CD14-positive monocyte (primary cell): Measurements from ENCODE around the gene HMOX1. TPM values are rescaled to one million over a fixed set of nuclear protein-coding genes. Genes with fewer than 3 reads are reported as not detected.

ENCODE experiments used
- DNase-seq, 3 donors: peaks; one replicate each; pipeline ENCODE4 v3.0.0-alpha.2; 2011 to 2022
- H2AFZ ChIP-seq: 2 replicates; pipeline ENCODE4 v1.6.0; 2012; ENCODE audit warnings: mild to moderate bottlenecking, low read depth, low read length, inconsistent platforms; ENCODE audit not compliant: insufficient read depth, poor library complexity, severe bottlenecking
- H3K27ac ChIP-seq, 2 donors: 1 replicate in 1 of 2; 2 replicates in 1 of 2; pipeline ENCODE4 v1.5.1; 2012 to 2013; ENCODE audit warnings: low read length in 2 of 2, control low read depth in 1 of 2, inconsistent platforms in 1 of 2, low read depth in 1 of 2, mild to moderate bottlenecking in 1 of 2
- H3K27me3 ChIP-seq, 2 donors: one replicate each; pipeline versions ENCODE4 v1.6.0 to v1.6.1; 2011 to 2013; ENCODE audit warnings: low read length in 2 of 2; ENCODE audit not compliant: control insufficient read depth in 2 of 2, insufficient read depth in 2 of 2
- H3K36me3 ChIP-seq, 2 donors: replicated peaks in 1 of 2; 1 replicate in 1 of 2; 2 replicates in 1 of 2; pipeline versions ENCODE4 v1.5.1 to v1.6.1; 2012 to 2013; ENCODE audit warnings: low read length in 2 of 2, control low read depth in 1 of 2, inconsistent platforms in 1 of 2, mild to moderate bottlenecking in 1 of 2; ENCODE audit not compliant: insufficient read depth in 2 of 2, control insufficient read depth in 1 of 2
- H3K4me1 ChIP-seq, 2 donors: 1 replicate in 1 of 2; 2 replicates in 1 of 2; pipeline versions ENCODE4 v1.5.1 to v1.6.1; 2012 to 2013; ENCODE audit warnings: low read length in 2 of 2, control low read depth in 1 of 2, inconsistent platforms in 1 of 2, mild to moderate bottlenecking in 1 of 2, moderate library complexity in 1 of 2; ENCODE audit not compliant: insufficient read depth in 2 of 2, control insufficient read depth in 1 of 2
- H3K4me2 ChIP-seq: replicated peaks from 2 replicates; pipeline ENCODE3; 2012; ENCODE audit warnings: low read length, moderate library complexity, mild to moderate bottlenecking; ENCODE audit not compliant: poor library complexity, severe bottlenecking; ENCODE audit errors: extremely low read depth
- H3K4me3 ChIP-seq, 3 experiments: fragments of 200-600 bp in 1 of 3; sonication (generic) in 1 of 3; replicated peaks in 1 of 3; 1 replicate in 2 of 3; 2 replicates in 1 of 3; pipeline ENCODE4 v1.5.1; 2011 to 2013; ENCODE audit warnings: low read length in 3 of 3, mild to moderate bottlenecking in 3 of 3, control low read depth in 2 of 3, low read depth in 2 of 3, inconsistent platforms in 1 of 3, moderate library complexity in 1 of 3
- H3K79me2 ChIP-seq: 2 replicates; pipeline ENCODE4 v1.6.0; 2012; ENCODE audit warnings: mild to moderate bottlenecking, control low read depth, inconsistent platforms, low read length, moderate library complexity; ENCODE audit not compliant: insufficient read depth
- H3K9ac ChIP-seq: 2 replicates; pipeline ENCODE4 v1.6.0; 2017; ENCODE audit warnings: low read length, mild to moderate bottlenecking; ENCODE audit not compliant: insufficient read depth, poor library complexity, severe bottlenecking
- H3K9me3 ChIP-seq, 2 donors: replicated peaks in 1 of 2; 1 replicate in 1 of 2; 2 replicates in 1 of 2; pipeline versions ENCODE4 v1.5.1 to v1.6.1; 2012 to 2013; ENCODE audit warnings: low read length in 2 of 2, control low read depth in 1 of 2; ENCODE audit not compliant: control insufficient read depth in 1 of 2, insufficient read depth in 1 of 2
- H4K20me1 ChIP-seq: 2 replicates; pipeline ENCODE4 v1.6.0; 2012; ENCODE audit warnings: mild to moderate bottlenecking, low read length, control low read depth, moderate library complexity; ENCODE audit not compliant: insufficient read depth
- H3K27ac Mint-ChIP-seq, 7 donors: one replicate each; pipeline ENCODE4 v1.8.0; 2020; ENCODE audit warnings: mild to moderate bottlenecking in 7 of 7, mixed read lengths in 7 of 7, moderate library complexity in 6 of 7, inconsistent platforms in 2 of 7
- H3K27me3 Mint-ChIP-seq, 3 donors: one replicate each; pipeline ENCODE4 v1.8.0; 2021 to 2022; ENCODE audit warnings: low read depth in 3 of 3, mild to moderate bottlenecking in 3 of 3, mixed read lengths in 3 of 3, moderate library complexity in 3 of 3, inconsistent platforms in 1 of 3
- H3K36me3 Mint-ChIP-seq, 2 donors: one replicate each; pipeline ENCODE4 v1.8.0; 2020; ENCODE audit warnings: mixed read lengths in 2 of 2, inconsistent platforms in 1 of 2, mild to moderate bottlenecking in 1 of 2
- H3K4me1 Mint-ChIP-seq: one replicate; pipeline ENCODE4 v1.8.0; 2020; ENCODE audit warnings: mild to moderate bottlenecking, mixed read lengths
- H3K4me3 Mint-ChIP-seq, 2 donors: one replicate each; pipeline ENCODE4 v1.8.0; 2020; ENCODE audit warnings: mild to moderate bottlenecking in 2 of 2, mixed read lengths in 2 of 2, moderate library complexity in 1 of 2
- H3K9me3 Mint-ChIP-seq, 7 donors: one replicate each; pipeline ENCODE4 v1.8.0; 2020 to 2022; ENCODE audit warnings: mixed read lengths in 7 of 7, mild to moderate bottlenecking in 6 of 7, moderate library complexity in 6 of 7, inconsistent platforms in 2 of 7
- WGBS: methylation state at CpG from one replicate; pipeline ENCODE4 v1.1.5; 2013; ENCODE audit warnings: missing lambda C conversion rate; ENCODE audit not compliant: insufficient coverage; 5-methylcytosine and 5-hydroxymethylcytosine counted together
- intact Hi-C, 2 donors: fragments of 100-400 bp; cut with micrococcal nuclease; formaldehyde crosslinking; loops; one replicate each; pipeline versions ENCODE4 v1.15.0 to v1.15.1; 2023
- polyA plus RNA-seq, 3 donors: library from polyadenylated mRNA; depleted of rRNA in 1 of 3; unstranded in 2 of 3; stranded (reverse) in 1 of 3; fragments of 300-500 nt in 2 of 3; fragments of >200 nt in 1 of 3; fragmentation: Illumina TruSeq in 2 of 3; gene quantifications; 1 replicate in 2 of 3; 2 replicates in 1 of 3; pipeline ENCODE4 v1.2.3, GENCODE V29; 2012 to 2021
- TF ChIP-seq, protein P1 (sequence below): fragments of 200-600 bp; IDR thresholded peaks from one replicate; pipeline ENCODE4 v1.8.0; 2022; ENCODE audit warnings: antibody characterized with exemption, mild to moderate bottlenecking

The HMOX1 gene
- polyA plus RNA-seq, 3 donors: 180 to 233 (median 193) TPM

DNA sequence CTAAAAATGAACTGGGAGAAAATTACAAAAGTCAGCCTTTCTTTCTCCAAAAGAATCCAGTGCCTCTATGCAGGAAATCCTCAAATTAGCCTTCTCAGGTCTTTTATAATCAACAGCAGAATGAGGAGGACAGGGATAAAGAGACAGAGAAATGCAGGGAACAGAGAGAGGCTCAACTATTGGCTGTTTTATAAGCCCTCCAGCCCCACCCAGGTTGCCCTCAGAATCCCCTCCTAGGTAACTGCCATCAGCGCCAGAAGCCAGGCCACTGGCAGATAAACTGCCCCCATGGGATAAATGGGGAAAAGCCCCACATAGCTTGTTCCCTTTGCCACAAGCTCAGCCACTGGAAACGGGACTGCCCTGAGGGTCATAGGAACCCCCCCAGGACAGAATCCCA, 10.9 kb upstream of the HMOX1 start:
- no peaks in the 10 kb centered on the region for H3K27me3 ChIP-seq
- H3K36me3 Mint-ChIP-seq: no peaks in the 10 kb centered on the region
- intact Hi-C loops: no loop called here
- H3K9me3 Mint-ChIP-seq: peaks cover 0 to 2% (median 0%) of the 10 kb centered on the region in 7 donors
- no peaks in the 10 kb centered on the region for H3K79me2 ChIP-seq
- H3K27ac ChIP-seq: no peak overlapping the region
- no CpG with 5 or more reads among the region's 2 CpGs for WGBS
- DNase-seq: no peak
- H3K4me2 ChIP-seq: no peak overlapping the region
- H3K27ac Mint-ChIP-seq: peak overlapping the region in 1 of 7 donors; percentile 15
- H3K36me3 ChIP-seq: no peaks in the 10 kb centered on the region
- no peaks in the 10 kb centered on the region for H4K20me1 ChIP-seq
- H3K9me3 ChIP-seq: no peaks in the 10 kb centered on the region
- H3K4me3 Mint-ChIP-seq: no peak overlapping the region
- peaks cover 50 to 57% of the 10 kb centered on the region in 2 donors for H3K4me1 ChIP-seq
- H3K4me3 ChIP-seq: no peak overlapping the region
- peaks cover 0 to 9% (median 2%) of the 10 kb centered on the region in 3 donors for H3K27me3 Mint-ChIP-seq
- TF ChIP-seq, protein P1, sequence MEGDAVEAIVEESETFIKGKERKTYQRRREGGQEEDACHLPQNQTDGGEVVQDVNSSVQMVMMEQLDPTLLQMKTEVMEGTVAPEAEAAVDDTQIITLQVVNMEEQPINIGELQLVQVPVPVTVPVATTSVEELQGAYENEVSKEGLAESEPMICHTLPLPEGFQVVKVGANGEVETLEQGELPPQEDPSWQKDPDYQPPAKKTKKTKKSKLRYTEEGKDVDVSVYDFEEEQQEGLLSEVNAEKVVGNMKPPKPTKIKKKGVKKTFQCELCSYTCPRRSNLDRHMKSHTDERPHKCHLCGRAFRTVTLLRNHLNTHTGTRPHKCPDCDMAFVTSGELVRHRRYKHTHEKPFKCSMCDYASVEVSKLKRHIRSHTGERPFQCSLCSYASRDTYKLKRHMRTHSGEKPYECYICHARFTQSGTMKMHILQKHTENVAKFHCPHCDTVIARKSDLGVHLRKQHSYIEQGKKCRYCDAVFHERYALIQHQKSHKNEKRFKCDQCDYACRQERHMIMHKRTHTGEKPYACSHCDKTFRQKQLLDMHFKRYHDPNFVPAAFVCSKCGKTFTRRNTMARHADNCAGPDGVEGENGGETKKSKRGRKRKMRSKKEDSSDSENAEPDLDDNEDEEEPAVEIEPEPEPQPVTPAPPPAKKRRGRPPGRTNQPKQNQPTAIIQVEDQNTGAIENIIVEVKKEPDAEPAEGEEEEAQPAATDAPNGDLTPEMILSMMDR: no peak
- H2AFZ ChIP-seq: no peak overlapping the region
- peaks cover 46% of the 10 kb centered on the region for H3K4me1 Mint-ChIP-seq
- no peak overlapping the region for H3K9ac ChIP-seq

DNA sequence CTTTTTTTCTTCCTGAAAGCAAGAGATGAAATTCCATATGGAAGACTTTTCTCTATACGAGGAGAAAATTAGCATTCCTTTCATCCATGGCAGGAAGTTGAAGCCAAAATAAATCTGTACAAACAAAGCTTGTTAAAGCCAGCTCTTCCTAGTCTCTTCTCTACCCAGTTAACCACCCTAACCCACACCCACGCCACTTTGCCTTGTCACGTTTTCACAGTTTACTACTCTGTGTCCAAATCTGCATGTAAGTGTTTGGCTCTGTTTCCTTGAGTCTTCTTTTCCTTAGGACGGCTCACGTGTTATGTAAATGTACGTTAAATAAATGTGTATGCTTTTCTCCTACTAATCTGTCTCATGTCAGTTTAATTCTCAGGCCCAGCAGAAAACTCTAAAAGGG, 7.1 kb upstream of the HMOX1 start:
- H3K4me1 Mint-ChIP-seq: peaks cover 52% of the 10 kb centered on the region
- Histone ChIP-seq H3K4me1 (peaks cover 59 to 60% of the 10 kb centered on the region in 2 donors), H3K9me3 (no peaks in the 10 kb centered on the region), H3K27ac (no peak overlapping the region), H3K9ac (no peak overlapping the region), H3K36me3 (no peaks in the 10 kb centered on the region), H3K4me3 (no peak overlapping the region), H2AFZ (no peak overlapping the region), H3K27me3 (no peaks in the 10 kb centered on the region), H4K20me1 (no peaks in the 10 kb centered on the region), H3K4me2 (no peak overlapping the region), H3K79me2 (no peaks in the 10 kb centered on the region)
- peaks cover 0 to 2% (median 2%) of the 10 kb centered on the region in 3 donors for H3K27me3 Mint-ChIP-seq
- H3K36me3 Mint-ChIP-seq: no peaks in the 10 kb centered on the region
- no peak overlapping the region for H3K4me3 Mint-ChIP-seq
- intact Hi-C loops: no loop called here
- H3K27ac Mint-ChIP-seq: no peak overlapping the region
- TF ChIP-seq, protein P1: no peak
- DNase-seq: no peak
- H3K9me3 Mint-ChIP-seq: peaks cover 0 to 2% (median 0%) of the 10 kb centered on the region in 7 donors
- WGBS: 86% methylated on average over 1 of the region's 6 CpGs
